GM18505 (cell line): ENCODE measurements around the gene ADAM15.

Source experiments
- ATAC-seq: cut with Tn5 transposase; IDR thresholded peaks from one replicate; pipeline ENCODE4 v1.9.1; 2021; ENCODE audit not compliant: unreplicated experiment
- POLR2A ChIP-seq: IDR thresholded peaks from 4 replicates; pipeline ENCODE4 v1.6.1; 2011; ENCODE audit warnings: borderline replicate concordance; ENCODE audit not compliant: insufficient read depth, insufficient read length; ENCODE audit errors: extremely low read depth

ADAM15 gene

DNA sequence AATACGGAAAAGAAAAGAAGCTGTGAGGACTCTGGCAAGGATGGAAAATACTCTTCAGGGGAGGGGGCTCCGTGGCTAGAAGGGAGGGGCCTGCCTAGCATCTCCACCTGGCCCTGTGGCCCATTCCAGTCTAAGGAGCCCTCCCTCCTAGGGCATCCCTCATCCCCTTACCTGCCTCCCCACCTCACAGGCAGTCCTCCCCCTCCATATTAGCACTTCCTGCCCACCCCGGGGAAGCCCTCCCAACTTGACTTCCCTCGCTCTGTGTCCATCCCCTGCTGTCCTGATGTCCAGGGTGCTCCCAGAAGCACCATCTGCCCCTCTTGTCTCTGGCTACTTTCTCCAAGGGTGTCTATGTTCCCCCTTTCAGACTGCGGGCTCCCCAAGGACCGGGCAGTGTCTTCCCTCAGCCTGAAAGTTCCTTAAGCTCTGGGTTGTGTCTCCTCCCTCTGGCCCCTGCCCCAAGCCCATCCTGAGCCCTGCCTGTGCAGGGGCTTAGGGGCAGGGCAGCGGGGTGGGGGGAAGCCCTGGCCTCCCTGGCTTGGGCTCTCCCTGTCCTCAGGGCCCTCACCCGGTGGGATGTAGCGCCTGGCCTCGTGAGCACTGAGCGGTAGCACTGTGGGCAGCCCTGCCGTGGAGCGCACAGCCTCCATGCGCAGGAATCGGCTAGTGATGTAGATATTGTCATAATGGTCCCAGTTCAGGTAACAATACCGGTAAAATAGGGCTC, 21.4 kb upstream of the ADAM15 start:
- TF ChIP-seq POLR2A: no peak
- ATAC-seq: no peak

DNA sequence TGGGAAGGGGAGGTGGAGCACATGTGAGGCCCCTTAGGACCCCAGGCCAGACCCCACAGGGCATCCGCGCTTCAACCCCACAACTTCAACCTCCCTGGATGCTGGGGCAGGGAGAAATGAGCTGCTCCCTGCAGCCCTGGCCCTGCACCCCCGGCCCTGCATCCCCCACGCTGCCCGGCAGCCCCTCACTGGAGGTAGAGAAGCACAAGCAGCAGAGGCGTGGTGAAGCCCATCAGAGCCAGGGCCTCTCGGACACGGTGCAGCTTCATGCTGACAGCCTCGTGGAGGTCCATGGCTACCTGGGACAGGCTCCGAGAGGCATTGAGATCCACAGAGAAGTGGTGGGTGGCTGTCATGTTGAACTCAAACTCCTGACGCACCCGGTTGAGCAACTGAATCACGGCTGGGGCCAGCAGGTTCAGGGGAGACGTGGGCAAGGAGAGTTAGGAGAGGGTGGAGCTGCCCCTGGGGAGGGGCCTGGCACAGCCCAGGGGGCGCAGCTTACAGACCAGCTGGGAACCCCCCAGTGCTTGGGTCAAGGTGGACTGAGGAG, 20.8 kb upstream of the ADAM15 start:
- no peak for ATAC-seq
- TF ChIP-seq POLR2A: no peak

DNA sequence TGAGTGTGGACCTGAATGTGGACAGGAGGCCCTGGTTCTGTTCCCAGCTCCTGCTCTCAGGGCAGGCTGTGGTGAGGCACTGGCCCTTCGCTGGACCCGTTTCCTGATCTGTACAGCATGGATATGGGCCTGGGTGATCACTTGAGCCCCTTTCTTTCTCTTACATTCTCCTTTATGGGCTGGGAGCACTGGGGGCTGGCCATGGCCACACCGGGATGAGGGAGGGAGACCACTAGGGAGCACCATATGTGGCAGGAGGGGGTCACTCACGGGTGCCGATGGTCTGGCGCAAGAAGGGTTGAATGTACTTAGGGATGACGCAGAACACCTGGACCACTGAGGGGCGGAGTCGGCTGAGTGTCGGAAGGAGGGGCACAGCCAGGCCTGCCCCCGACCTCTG, 20.2 kb upstream of the ADAM15 start:
- TF ChIP-seq POLR2A: no peak
- no peak for ATAC-seq

DNA sequence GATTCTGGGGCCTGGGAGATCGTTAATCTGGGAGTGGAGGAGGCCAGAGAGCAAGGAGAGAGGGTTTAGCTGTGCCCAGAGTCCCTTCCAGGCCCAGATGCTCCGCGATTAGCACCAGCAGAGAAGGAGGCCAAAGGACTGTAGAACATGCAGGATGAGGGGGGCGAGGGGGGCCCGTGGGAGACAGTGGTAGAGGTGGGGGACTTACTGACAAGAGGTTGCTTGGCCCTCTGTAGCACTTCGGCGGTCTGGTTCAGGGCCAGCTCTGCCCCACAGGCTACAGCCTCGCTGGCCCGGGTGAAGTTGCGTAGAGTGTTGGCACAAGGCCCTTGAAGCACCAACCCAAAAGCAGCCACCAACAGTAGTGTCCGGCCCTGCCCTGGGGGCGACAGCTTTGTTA, 18.2 kb upstream of the ADAM15 start:
- TF ChIP-seq POLR2A: no peak
- no peak for ATAC-seq

DNA sequence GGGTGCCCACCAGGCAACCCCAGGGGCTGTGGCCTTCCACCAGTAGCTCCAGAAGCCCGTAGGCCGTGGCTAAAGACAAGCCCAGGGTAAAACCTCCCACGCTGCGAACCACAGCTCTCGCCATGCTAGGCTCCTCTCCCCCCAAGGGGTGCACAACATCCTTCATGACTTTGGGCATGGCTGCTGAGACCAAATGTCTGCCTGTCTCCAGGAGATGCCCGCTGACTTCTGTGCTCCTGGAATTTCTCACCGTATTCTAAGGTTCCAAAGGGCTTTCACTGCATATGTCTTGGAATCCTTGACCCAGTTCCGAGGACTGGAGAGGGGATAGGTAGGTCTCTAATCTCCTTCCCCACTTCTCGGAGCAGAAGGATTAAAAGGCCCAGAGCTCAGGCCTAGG, 17.6 kb upstream of the ADAM15 start, which contains the start of the genes DCST1 and DCST2:
DCST1 (plus strand) TSS at position 301 of the 400 bp plus-strand sequence. CDS start 213 bp downstream, outside the sequence.
DCST2 (minus strand) TSS at position 258 of the 400 bp plus-strand sequence; CDS start at position 178, 80 bp downstream.
- no peak for TF ChIP-seq POLR2A
- no peak for ATAC-seq

DNA sequence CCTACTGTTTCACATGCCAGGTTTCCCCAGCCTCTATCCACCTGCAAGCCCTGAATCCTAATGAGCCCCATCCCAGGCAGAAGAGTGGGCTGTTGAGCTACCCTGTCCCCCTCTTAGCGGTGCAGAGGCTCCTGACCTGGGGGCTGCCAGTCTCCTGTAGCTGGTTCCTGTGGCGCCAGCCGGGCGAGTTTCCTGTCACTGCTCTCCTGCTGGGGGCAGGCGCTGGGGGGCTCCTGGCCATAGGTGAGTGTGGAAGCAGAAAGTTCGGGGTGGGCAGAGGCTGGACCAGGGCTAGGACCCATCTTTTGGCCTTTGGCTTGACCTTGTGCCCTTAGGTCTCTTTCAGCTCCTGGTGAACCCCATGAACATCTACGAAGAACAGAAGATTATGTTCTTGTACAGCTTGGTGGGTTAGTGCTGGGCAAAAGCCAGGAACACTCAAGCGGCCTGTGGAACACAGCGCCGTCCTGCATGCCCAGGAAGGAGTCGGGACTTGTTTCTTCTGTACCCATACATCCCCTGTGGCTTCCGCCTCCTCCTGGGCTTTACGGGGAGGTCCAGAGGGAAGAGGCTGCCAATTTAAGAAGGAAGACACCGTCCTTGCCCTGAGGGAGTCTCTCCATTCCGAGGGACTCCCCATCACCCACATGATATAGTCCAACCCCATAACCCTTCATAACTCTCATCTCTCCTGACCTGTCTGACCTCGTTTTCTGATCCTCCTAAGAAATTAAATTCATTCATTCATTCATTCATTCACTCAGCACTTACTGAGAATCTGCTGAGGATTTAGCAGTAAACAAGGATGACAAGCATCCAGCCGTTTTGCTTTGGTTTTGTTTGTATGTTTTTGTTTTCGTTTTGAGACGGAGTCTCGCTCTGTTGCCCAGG, 16.6 kb upstream of the ADAM15 start:
- TF ChIP-seq POLR2A: no peak
- ATAC-seq: no peak

DNA sequence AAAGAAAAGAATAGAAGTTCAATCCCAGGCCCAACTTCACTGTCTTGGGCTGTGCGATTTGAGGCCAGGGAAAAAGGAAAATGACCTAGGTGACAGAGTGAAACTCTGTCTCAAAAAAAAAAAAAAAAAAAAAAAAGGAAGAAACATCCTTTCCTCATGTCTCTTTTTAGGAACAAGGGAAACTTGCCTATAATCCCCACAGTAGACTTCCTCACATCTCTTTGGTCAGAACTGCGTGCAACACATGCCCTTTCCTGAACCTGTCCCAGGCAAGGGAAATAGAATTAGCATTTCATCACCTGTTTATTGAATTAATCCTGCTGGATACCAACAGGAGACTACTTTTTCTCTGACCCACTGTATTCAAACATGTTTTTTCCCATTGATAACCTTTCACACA, 15.2 kb upstream of the ADAM15 start:
- TF ChIP-seq POLR2A: no peak
- no peak for ATAC-seq

DNA sequence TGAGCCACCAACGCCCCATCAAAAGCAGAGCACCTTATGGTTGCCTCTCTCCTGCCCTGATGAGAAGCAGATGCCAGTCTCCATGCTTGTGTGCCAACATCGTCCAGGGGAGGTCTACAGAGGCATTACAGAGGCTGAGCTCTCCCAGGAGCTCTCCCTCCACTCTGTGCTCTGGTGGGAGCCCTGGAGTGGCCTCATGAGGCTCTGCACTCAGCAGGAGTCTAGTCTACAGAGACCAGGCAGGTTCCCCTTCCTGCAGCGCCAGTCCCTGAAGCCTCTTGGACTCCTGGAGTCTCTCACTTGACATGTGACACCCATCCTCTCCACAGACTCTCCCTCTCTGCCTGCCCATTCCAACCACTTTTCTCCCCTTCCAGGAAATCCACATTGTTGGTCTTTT, 14.1 kb upstream of the ADAM15 start:
- TF ChIP-seq POLR2A: no peak
- ATAC-seq: no peak

DNA sequence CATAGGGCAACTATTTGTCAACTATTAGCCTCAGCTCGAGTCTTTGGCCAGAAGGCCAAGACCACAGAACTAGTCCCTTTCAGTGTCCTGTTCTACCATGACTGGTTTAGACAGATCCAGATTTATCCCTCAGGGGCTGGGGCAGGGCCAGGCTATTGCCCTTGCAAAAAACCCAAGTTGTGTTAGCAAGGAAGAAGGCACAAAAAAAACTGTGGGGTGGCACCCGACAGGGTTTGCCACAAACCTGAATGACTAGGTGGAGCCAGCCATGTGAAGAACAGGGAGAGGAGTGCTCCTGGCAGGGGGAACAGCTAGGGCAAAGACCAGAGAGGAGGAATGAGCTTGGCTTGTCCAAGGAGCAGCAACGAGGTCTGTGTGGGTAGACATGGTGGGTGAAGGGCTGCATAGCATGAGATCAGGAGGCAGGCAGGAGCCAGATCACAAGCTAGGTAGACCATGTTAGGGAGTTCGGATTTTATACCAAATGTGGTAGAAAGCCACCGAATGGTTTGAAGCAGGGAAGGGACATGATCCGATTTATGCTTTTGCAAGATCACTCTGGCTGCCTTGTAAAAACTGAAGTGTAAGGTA, 13.2 kb upstream of the ADAM15 start:
- no peak for TF ChIP-seq POLR2A
- no peak for ATAC-seq

DNA sequence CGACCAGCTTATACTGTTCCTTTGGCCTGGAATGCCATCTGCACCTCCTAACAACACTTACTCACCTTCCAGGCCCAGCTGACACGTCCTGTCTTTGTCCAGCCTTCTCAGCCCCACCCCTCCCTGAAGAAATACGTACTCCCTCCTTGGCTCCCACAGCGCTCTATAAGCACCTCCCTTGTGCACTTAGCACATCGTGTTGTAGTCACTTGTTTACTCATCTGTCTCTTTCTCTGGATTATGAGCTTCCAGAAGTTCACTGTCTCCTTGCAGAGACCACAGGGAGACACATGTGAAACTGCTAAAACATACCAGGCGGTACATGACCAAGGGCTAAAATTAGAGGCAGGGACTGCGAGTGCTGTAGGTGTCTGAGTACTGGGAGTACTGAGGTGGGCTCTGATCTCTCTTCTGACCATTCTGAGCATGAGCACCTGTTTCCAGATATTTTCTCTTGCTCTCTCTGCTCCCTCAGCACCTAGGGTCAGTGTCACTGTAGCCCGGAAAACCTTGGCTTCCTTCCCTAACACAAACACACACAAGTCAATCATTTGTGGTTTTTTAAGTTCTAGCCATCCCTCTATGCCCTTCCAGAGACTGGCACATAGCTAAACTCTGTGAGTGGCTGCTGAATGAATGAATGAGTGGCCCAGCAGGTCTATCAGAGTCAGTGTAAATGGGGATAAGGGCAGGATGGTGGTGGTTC, 12.4 kb upstream of the ADAM15 start:
- no peak for ATAC-seq
- TF ChIP-seq POLR2A: no peak

DNA sequence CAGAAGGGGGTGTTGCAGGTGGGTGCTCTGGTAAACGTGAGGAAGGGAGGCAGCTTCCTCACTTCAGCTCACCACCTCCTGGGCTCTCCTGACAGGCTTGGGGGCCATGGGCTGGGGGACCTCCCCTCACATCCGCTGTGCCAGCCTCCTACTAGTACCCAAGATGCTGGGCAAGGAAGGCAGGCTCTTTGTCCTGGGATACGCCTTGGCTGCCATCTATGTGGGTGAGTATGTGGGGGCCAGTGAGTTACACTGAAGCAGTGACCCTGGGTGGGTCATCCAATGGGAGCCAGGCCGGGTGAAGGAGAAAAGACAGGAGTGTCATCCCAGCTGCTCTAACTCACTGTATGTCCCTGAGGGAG, 11.8 kb upstream of the ADAM15 start:
- ATAC-seq: no peak

DNA sequence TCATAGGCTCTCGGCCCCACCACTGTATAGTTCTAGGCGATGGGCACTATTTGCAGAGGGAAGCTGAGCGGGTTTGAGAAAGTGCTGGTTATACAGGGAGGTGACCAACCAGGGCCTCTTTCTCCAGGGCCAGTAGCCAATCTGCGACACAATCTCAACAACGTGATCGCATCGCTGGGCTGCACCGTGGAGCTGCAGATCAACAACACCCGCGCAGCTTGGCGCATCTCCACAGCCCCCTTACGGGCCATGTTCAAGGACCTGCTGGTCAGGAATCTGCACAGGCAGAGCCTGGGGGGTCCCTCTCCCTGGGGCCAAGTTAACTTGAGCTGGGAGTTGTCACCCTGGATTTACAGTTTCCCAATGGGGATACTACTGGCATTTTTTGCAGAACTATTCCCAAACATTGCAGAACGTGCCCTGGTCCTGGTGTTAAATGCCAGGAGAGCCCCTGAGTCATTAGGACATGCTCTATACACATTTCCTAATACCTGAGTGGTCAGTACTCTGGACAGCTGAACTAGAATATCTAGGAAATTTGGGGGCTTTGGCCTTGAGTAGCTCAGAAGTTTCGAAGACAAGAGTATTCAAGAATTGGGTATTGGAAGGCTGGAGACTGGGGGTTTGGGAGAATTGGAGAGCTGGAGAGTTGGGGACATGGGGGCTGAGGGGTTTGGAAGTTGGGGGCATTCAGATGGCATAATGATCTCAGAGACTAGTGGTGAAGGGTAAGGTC, 10.6 kb upstream of the ADAM15 start:
- TF ChIP-seq POLR2A: no peak
- no peak for ATAC-seq

More for the DNA sequence above, 11.8 kb upstream of the ADAM15 start:
- TF ChIP-seq POLR2A: no peak

DNA sequence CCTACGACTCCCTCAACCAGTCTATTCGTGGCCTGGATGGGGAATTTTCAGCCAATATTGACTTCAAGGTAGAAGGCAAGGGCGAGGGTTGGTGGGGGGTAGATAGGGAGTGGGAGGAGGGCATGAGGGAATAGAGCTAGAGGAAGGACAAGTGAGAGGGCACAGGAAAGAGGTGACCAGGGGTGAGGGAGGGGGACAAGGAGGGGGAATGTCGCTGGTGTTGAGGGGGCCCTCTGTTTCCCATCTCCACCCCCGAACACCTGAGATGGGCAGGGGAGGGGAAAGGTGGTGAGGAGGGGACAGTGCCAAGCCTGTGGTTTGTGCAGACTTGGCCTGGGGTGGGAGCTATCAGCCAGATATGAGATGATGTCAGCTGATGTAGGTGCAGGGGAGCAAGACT, 8.3 kb upstream of the ADAM15 start:
- TF ChIP-seq POLR2A: no peak
- ATAC-seq: no peak

DNA sequence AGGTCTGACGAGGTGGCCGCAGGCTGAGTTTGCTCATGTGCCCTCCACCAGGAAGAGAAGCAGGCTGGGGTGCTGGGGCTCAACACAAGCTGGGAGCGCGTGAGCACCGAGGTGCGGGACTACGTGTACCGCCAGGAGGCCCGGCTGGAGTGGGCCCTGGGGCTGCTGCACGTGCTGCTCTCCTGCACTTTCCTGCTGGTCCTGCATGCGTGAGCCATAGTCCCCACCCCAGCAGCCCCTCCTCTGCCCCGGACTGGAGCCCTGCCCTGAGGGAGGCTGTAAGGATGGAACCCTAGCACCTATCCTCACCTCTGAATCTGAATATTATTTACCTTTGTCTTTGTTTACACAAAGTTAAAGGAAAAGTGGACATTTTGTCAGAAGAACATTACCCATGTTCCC, 7.8 kb upstream of the ADAM15 start:
- no peak for ATAC-seq
- no peak for TF ChIP-seq POLR2A
